ENCODE measurements around the gene CHD9. TPM values are rescaled to one million over a fixed set of nuclear protein-coding genes. Genes with fewer than 3 reads are reported as not detected.

The CHD9 gene
- total RNA-seq, 4 donors from 2014 or later: 97.2 to 141 (median 108) TPM

DNA sequence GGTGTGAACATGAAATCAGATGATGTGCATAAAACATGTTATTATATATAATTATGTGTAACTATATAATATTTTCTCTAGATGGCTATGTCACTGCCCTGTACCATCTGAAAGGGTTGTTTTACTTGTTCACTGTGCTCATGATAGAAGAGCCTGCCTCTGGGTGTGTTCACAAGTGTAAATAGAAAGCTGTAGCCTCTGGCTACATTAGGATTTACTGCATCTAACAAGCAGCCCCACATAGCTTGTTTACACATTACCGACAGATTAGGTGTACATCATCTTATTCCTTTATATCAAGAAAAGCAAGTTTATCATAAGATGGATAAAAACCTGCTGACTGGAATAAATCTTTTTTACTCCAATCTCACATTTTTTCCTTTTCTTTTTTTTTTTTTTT, 46.1 kb downstream of the CHD9 start:
- peak overlapping the region; percentile 93 to 97 (median 95) for H3K27ac ChIP-seq
- no peaks in the 10 kb centered on the region for H3K9me3 ChIP-seq
- DNase-seq: no peak
- no peaks in the 10 kb centered on the region for H3K36me3 ChIP-seq
- H3K4me1 ChIP-seq: peaks cover 23 to 42% of the 10 kb centered on the region in 2 donors
- no peak overlapping the region for H3K4me3 ChIP-seq (replicated peaks in 1 of 3)
- TF ChIP-seq POLR2A (IDR thresholded peaks at IDR 0.05) (no peak), CTCF (IDR thresholded peaks at IDR 0.05) (no peak)
- intact Hi-C loops (cut with DNase I): no loop called here
- H3K27me3 ChIP-seq: no peaks in the 10 kb centered on the region
- WGBS, 2 donors: 96 to 97% methylated on average over 1 of the region's 1 CpG

GRCh38 chr16:53103811-53104210, 49.0 kb downstream of the CHD9 start:
- Histone ChIP-seq H3K36me3 (no peaks in the 10 kb centered on the region), H3K9me3 (no peaks in the 10 kb centered on the region), H3K4me3 (replicated peaks in 1 of 3) (no peak overlapping the region), H3K4me1 (peaks cover 14 to 29% of the 10 kb centered on the region in 2 donors), H3K27me3 (no peaks in the 10 kb centered on the region), H3K27ac (no peak overlapping the region)
- no peak for DNase-seq
- TF ChIP-seq CTCF (IDR thresholded peaks at IDR 0.05): no peak
- TF ChIP-seq POLR2A (IDR thresholded peaks at IDR 0.05): no peak
- WGBS, 2 donors: 66 to 71% methylated on average over 4 of the region's 4 CpGs
- intact Hi-C loops (cut with DNase I): no loop called here

GRCh38 chr16:53105565-53105964, 50.8 kb downstream of the CHD9 start:
- Histone ChIP-seq H3K4me1 (peaks cover under 1 to 12% of the 10 kb centered on the region in 2 donors), H3K9me3 (no peaks in the 10 kb centered on the region), H3K36me3 (no peaks in the 10 kb centered on the region), H3K27ac (no peak overlapping the region), H3K4me3 (replicated peaks in 1 of 3) (no peak overlapping the region), H3K27me3 (no peaks in the 10 kb centered on the region)
- no peak for DNase-seq
- TF ChIP-seq POLR2A (IDR thresholded peaks at IDR 0.05): no peak
- no peak for TF ChIP-seq CTCF (IDR thresholded peaks at IDR 0.05)
- intact Hi-C loops (cut with DNase I): no loop called here
- 98 to 100% methylated on average over 5 of the region's 5 CpGs for WGBS, 2 donors

- intact Hi-C loops (cut with DNase I): no loop called here
- Histone ChIP-seq H3K4me3 (replicated peaks in 1 of 3) (no peak overlapping the region), H3K36me3 (no peaks in the 10 kb centered on the region), H3K27ac (no peak overlapping the region), H3K9me3 (no peaks in the 10 kb centered on the region), H3K27me3 (no peaks in the 10 kb centered on the region), H3K4me1 (peaks cover 0 to 16% of the 10 kb centered on the region in 2 donors)
- WGBS, 2 donors: 76 to 86% methylated on average over 5 of the region's 5 CpGs
- TF ChIP-seq CTCF (IDR thresholded peaks at IDR 0.05) (no peak), POLR2A (IDR thresholded peaks at IDR 0.05) (no peak)
- no peak for DNase-seq
Observed at GRCh38 chr16:53111078-53111791, 56.4 kb downstream of the CHD9 start.

GRCh38 chr16:53112015-53112414, 57.2 kb downstream of the CHD9 start:
- H3K4me1 ChIP-seq: peaks cover 0 to 16% of the 10 kb centered on the region in 2 donors
- 7 to 26% methylated on average over 1 of the region's 1 CpG for WGBS, 2 donors
- H3K4me3 ChIP-seq (replicated peaks in 1 of 3): no peak overlapping the region
- H3K27ac ChIP-seq: peak overlapping the region in 1 of 3 donors; percentile 2
- no peak for TF ChIP-seq CTCF (IDR thresholded peaks at IDR 0.05)
- no peak for TF ChIP-seq POLR2A (IDR thresholded peaks at IDR 0.05)
- H3K9me3 ChIP-seq: no peaks in the 10 kb centered on the region
- no peaks in the 10 kb centered on the region for H3K36me3 ChIP-seq
- intact Hi-C loops (cut with DNase I): no loop called here
- DNase-seq: no peak
- no peaks in the 10 kb centered on the region for H3K27me3 ChIP-seq

All from thyroid gland (tissue), 4 donors.